ENCODE results near the gene SCO1.

Gene SCO1

DNA sequence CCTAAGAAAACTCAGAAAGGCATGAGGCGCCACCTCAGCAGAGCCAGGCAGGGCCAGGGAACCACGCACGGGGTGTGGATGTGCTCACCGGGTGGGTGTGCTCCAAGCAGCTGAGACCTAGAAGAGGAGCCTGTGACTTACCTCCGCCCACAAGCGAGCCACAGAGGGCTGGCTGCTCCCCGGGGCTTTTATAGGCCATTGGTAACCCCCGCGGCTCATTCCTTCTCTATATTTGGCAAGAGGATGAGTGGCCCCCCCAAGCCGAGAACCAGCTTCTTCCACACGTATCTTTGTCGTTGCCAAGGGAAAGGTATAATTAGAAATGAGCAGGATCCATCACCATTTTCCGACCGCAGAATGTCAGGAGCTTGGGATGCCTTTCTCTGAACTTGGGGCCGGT, 40.2 kb downstream of the SCO1 start, which contains the start of gene MYH3:
Gene MYH3, minus strand, starts transcription at position 162 of the 400 bp plus-strand sequence. CDS start 2,245 bp downstream, outside the sequence.
- DNase-seq (ENCODE audit: low read depth in 2 of 2, low spot score in 1 of 2): no peak

GRCh38 chr17:10653987-10654386, 43.3 kb downstream of the SCO1 start:
- DNase-seq (ENCODE audit: low read depth in 2 of 2, low spot score in 1 of 2): no peak

DNA sequence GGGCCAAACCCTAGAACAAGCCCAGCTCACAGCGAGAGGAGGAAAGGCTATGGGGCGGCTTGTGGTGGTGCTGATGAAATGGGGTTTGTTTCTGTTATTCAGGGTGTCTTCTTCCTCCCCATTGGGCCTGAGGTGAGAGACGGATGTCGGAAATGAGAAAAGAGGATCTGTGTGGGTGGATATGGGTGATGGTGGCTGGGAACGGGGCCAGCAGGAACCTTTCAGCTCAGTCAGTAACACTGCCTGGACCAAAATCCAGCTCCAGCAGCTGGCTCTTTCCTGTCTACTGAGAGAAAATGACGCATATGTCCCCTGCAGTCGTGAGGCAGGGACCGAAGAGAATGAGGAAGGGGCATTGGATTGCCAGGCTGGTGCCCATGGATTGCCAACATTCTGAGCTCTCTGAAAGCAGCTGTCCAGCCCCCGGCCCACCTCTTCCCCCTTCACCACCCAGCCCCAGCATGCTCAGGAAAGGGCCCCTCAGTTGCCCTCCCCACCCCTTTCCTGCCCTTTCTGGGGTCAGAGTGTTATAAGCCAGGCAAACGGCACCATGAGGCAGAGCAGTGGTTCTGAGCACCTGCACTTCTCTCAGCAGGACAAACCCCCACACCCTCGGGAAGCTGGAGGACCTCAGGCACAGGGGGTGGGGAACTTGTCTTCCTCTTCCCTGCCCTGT, 44.2 kb downstream of the SCO1 start:
- no peak for DNase-seq (ENCODE audit: low read depth in 2 of 2, low spot score in 1 of 2)

- no peak for DNase-seq (ENCODE audit: low read depth in 2 of 2, low spot score in 1 of 2)
These were observed 45.4 kb downstream of the SCO1 start for GRCh38 chr17:10651927-10652326.

GRCh38 chr17:10649602-10650001, 47.7 kb downstream of the SCO1 start:
- no peak for DNase-seq (ENCODE audit: low read depth in 2 of 2, low spot score in 1 of 2)

- DNase-seq (ENCODE audit: low read depth in 2 of 2, low spot score in 1 of 2): no peak
These were observed 48.4 kb downstream of the SCO1 start for GRCh38 chr17:10648956-10649355.

- DNase-seq (ENCODE audit: low read depth in 2 of 2, low spot score in 1 of 2): no peak
These were observed 49.0 kb downstream of the SCO1 start for GRCh38 chr17:10648381-10648780.

- peak; percentile 52 to 56 for DNase-seq (ENCODE audit: low read depth in 2 of 2, low spot score in 1 of 2)
These were observed 50.8 kb downstream of the SCO1 start for GRCh38 chr17:10646392-10646990.

GRCh38 chr17:10640475-10640874, 56.9 kb downstream of the SCO1 start:
- DNase-seq (ENCODE audit: low read depth in 2 of 2, low spot score in 1 of 2): no peak

DNA sequence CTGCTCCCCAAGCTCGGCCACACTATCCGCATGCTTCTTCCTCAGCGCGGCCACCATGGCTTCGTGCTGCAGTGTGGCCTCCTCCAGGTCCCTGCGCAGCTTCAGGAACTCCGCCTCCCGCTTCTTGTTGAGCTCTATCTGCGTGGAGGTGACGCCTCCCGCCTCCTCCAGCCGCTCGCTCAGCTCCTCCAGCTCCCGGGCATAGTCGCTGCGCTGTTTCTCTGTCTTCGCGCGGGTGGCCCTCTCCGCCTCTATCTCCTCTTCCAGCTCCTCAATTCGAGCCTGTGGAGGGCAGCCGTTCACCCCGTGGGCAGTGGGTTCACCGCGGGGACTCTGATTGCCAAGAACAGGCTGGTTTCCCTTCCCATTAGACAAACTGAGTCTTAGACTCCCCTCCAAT, 59.2 kb downstream of the SCO1 start:
- DNase-seq (ENCODE audit: low read depth in 2 of 2, low spot score in 1 of 2): no peak

DNA sequence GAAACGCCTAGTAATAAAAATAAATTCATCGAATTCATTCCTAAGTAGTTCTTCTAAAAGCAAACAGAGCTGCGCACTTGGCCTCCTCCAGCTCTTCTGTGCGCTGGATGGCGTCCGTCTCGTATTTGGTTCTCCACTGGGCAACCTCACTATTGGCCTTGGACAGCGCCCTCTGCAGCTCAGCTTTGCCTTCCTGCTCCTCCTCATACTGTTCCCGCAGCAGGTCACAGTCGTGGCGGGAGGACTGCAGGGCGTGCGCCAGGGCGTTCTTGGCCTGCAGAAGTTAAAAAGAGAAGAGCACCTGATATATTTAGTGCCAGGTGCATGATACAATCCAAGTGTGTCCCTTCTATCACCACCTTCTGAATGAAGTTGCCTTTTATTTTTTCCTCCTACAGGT, 62.0 kb downstream of the SCO1 start:
- DNase-seq (ENCODE audit: low read depth in 2 of 2, low spot score in 1 of 2): no peak

- DNase-seq (ENCODE audit: low read depth in 2 of 2, low spot score in 1 of 2): no peak
These were observed 63.5 kb downstream of the SCO1 start for GRCh38 chr17:10633738-10634379.

DNA sequence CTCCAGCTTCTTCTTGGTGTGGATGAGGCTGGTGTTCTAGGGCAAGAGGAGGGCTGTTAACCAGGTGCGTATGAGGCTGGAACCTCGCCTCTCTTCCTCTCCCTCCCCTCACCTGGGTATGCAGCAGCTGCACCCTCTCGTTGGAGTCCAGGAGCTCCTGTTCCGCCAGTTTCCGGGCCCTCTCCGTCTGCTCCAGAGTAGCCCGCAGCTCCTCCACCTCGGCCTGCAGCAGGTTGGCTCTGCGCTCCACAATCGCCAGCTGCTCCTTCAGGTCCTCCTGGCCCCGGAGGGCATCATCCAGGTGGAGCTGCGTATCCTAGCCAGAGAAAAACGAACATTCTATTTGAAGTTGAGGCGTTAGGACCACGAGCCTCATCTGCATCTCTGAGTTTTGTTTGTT, 65.6 kb downstream of the SCO1 start:
- no peak for DNase-seq (ENCODE audit: low read depth in 2 of 2, low spot score in 1 of 2)

- no peak for DNase-seq (ENCODE audit: low read depth in 2 of 2, low spot score in 1 of 2)
These were observed 66.2 kb downstream of the SCO1 start for GRCh38 chr17:10631048-10631700.

- DNase-seq (ENCODE audit: low read depth in 2 of 2, low spot score in 1 of 2): no peak
These were observed 67.6 kb downstream of the SCO1 start for GRCh38 chr17:10629706-10630105.

GRCh38 chr17:10628756-10629155, 68.6 kb downstream of the SCO1 start:
- no peak for DNase-seq (ENCODE audit: low read depth in 2 of 2, low spot score in 1 of 2)

GRCh38 chr17:10626390-10626789, 70.9 kb downstream of the SCO1 start:
- no peak for DNase-seq (ENCODE audit: low read depth in 2 of 2, low spot score in 1 of 2)

- DNase-seq (ENCODE audit: low read depth in 2 of 2, low spot score in 1 of 2): no peak
These were observed 72.4 kb downstream of the SCO1 start for GRCh38 chr17:10624969-10625368.

DNA sequence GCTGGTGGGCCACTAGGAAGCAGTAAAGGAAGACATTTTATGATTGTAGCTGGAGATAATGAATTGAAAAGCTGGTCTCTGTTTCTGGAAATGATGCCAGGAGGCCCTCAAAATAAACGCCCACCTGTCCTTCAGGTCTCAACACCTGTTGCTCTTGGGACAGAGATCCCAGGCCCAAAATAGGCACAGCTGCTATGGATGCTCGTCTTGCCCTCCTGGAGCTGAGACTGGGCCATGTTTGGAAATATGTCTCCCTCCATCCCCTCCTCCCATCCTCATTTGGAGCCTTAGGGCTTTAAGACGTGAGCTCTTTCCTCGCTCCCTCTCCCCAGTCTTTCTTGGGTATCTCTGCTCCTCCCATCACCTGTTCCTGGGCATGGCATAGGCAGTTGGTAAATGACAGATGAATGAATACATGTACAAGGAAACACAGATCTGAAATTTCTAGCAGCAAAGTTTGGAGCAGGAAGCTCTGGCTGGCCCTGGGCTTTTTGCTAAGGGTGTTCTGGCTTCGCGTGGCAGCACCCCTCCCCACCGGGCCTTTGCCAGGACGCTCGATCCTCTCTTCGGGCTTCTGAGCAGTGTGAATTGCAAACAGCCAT, 73.5 kb downstream of the SCO1 start:
- DNase-seq (ENCODE audit: low read depth in 2 of 2, low spot score in 1 of 2): no peak

- no peak for DNase-seq (ENCODE audit: low read depth in 2 of 2, low spot score in 1 of 2)
These were observed 74.5 kb downstream of the SCO1 start for GRCh38 chr17:10622617-10623485.
